Fibroblast of mammary gland (primary cell): ENCODE measurements around the gene PPP1R37.

Experiments
- DNase-seq: peaks from one replicate; pipeline ENCODE4 v3.0.0-alpha.2; 2010; ENCODE audit warnings: low read depth
- H3K4me3 ChIP-seq: 2 replicates; pipeline ENCODE4 v1.5.1; 2011; ENCODE audit warnings: low read depth, mild to moderate bottlenecking, low read length, moderate library complexity; ENCODE audit not compliant: control insufficient read depth
- CTCF ChIP-seq: conservative IDR thresholded peaks from 2 replicates; pipeline ENCODE4 v1.5.1; 2011; ENCODE audit warnings: low read depth, low read length, inconsistent platforms; ENCODE audit not compliant: control insufficient read depth, insufficient read depth

Gene PPP1R37

GRCh38 chr19:45063851-45064801 lies 28.9 kb upstream of the PPP1R37 start:
- no peak for DNase-seq
- no peak overlapping the region for H3K4me3 ChIP-seq
- TF ChIP-seq CTCF: no peak

GRCh38 chr19:45066921-45067661 lies 25.9 kb upstream of the PPP1R37 start:
- no peak for TF ChIP-seq CTCF
- no peak overlapping the region for H3K4me3 ChIP-seq
- DNase-seq: no peak

- no peak overlapping the region for H3K4me3 ChIP-seq
- no peak for TF ChIP-seq CTCF
- DNase-seq: no peak
Observed at GRCh38 chr19:45068041-45068440, 24.9 kb upstream of the PPP1R37 start.

GRCh38 chr19:45069056-45069455 lies 23.9 kb upstream of the PPP1R37 start:
- TF ChIP-seq CTCF: no peak
- no peak overlapping the region for H3K4me3 ChIP-seq
- DNase-seq: peak; percentile 48

GRCh38 chr19:45070214-45070613 lies 22.8 kb upstream of the PPP1R37 start:
- no peak for DNase-seq
- H3K4me3 ChIP-seq: no peak overlapping the region
- TF ChIP-seq CTCF: no peak

- no peak overlapping the region for H3K4me3 ChIP-seq
- TF ChIP-seq CTCF: no peak
- no peak for DNase-seq
Observed at GRCh38 chr19:45070861-45071544, 22.0 kb upstream of the PPP1R37 start.
